Measurements from ENCODE around the gene EXOSC1.

The EXOSC1 gene

GRCh38 chr10:97468162-97468561 lies 22.4 kb upstream of the EXOSC1 start:
- no peak overlapping the region for H3K4me3 ChIP-seq (ENCODE audit: low read depth, low read length)
- no peak for DNase-seq (ENCODE audit: low read depth)
- no peak for TF ChIP-seq CTCF (conservative IDR thresholded peaks at IDR 0.05; ENCODE audit: low read depth, low read length)

DNA sequence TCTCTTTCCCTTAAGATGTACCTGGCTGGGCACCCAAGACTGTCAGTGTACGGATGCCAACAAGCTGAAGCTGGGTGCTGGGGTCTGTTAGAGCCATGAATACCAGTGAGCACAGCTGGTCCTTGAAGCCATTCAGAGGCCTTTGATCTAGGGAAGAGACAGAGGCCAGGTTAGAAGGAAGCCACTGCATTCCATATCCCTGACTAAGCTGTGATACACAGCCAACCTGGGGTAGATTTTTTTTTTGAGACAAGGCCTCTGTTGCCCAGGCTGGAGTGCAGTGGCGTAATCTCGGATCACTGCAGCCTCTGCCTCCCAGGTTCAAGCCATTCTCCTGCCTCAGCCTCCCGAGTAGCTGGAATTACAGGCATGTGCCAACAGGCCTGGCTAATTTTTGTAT lies 20.9 kb upstream of the EXOSC1 start:
- TF ChIP-seq CTCF (conservative IDR thresholded peaks at IDR 0.05; ENCODE audit: low read depth, low read length), result no peak
- H3K4me3 ChIP-seq (ENCODE audit: low read depth, low read length), result no peak overlapping the region
- DNase-seq (ENCODE audit: low read depth), result peak; percentile 63

DNA sequence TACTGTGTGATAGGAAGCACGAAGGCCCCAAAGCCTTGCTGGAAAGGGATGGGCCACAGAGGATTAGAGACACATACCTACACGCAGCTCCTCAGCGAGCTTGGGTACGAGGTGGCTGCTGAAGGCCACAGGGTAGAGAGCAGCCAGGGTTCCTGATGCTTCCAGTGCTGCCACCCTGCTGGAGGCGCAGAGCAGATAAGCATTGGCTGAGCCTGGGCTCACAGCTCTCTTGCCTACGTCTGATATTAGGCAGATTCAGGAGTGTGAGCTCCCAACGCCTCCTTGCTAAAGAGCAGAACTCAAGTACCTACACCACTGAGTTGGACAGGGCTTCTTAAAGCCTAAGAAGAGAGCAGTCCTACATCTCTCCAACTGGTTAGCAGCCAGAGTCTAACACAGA lies 20.2 kb upstream of the EXOSC1 start:
- no peak for DNase-seq (ENCODE audit: low read depth)
- no peak for TF ChIP-seq CTCF (conservative IDR thresholded peaks at IDR 0.05; ENCODE audit: low read depth, low read length)
- no peak overlapping the region for H3K4me3 ChIP-seq (ENCODE audit: low read depth, low read length)

DNA sequence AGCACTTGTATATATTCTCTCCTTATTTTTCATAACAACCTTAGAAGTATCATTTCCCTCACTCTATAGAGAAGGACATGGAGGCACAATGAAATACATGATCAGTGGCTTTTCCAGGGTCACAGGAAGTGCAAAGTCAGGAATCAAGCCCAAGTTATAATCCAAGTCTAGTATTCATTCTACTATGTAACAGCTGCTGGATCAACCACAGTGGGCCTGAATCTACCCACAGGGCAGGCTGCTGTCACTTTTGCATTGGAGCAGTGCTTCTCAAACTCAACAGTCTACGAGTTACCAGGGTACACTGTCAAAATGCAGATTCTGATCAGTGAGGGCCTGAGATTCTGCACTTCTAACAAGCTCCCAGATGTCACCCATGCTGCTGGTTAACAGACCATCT lies 18.4 kb upstream of the EXOSC1 start:
- H3K4me3 ChIP-seq (ENCODE audit: low read depth, low read length), result no peak overlapping the region
- no peak for TF ChIP-seq CTCF (conservative IDR thresholded peaks at IDR 0.05; ENCODE audit: low read depth, low read length)
- DNase-seq (ENCODE audit: low read depth), result no peak

GRCh38 chr10:97463363-97464132 lies 17.7 kb upstream of the EXOSC1 start:
- DNase-seq (ENCODE audit: low read depth), result peak; percentile 64

GRCh38 chr10:97462309-97462708 lies 16.5 kb upstream of the EXOSC1 start:
- H3K4me3 ChIP-seq (ENCODE audit: low read depth, low read length), result no peak overlapping the region
- no peak for TF ChIP-seq CTCF (conservative IDR thresholded peaks at IDR 0.05; ENCODE audit: low read depth, low read length)
- DNase-seq (ENCODE audit: low read depth), result no peak

More at GRCh38 chr10:97463363-97464132, 17.7 kb upstream of the EXOSC1 start:
- no peak overlapping the region for H3K4me3 ChIP-seq (ENCODE audit: low read depth, low read length)
- TF ChIP-seq CTCF (conservative IDR thresholded peaks at IDR 0.05; ENCODE audit: low read depth, low read length), result peak; percentile 97

GRCh38 chr10:97459933-97460332 lies 14.1 kb upstream of the EXOSC1 start:
- TF ChIP-seq CTCF (conservative IDR thresholded peaks at IDR 0.05; ENCODE audit: low read depth, low read length), result no peak
- DNase-seq (ENCODE audit: low read depth), result no peak
- H3K4me3 ChIP-seq (ENCODE audit: low read depth, low read length), result no peak overlapping the region

All from choroid plexus epithelial cell (primary cell).